Hypothalamus (tissue), 51 donors: ENCODE measurements around the gene RGS7.
"Not testable (repeated sequence)": the region's sequence is repeated elsewhere in the genome, so short reads cannot be mapped to it uniquely, and the experiment has no call there.

Experiments
- DNase-seq, 51 donors: peaks; one replicate each; lab custom pipeline; 2025; lab: John Stamatoyannopoulos, UW

Gene RGS7

GRCh38 chr1:241332987-241333386 is 24.0 kb downstream of the RGS7 start:
- no peak for DNase-seq

- DNase-seq = no peak
Observed at GRCh38 chr1:241332037-241332409, 25.0 kb downstream of the RGS7 start.

- DNase-seq = no peak
Observed at GRCh38 chr1:241331328-241332036, 25.5 kb downstream of the RGS7 start.

- DNase-seq = no peak
Observed at GRCh38 chr1:241330619-241331327, 26.2 kb downstream of the RGS7 start.

- no peak for DNase-seq
Observed at GRCh38 chr1:241325456-241325855, 31.5 kb downstream of the RGS7 start.

DNA sequence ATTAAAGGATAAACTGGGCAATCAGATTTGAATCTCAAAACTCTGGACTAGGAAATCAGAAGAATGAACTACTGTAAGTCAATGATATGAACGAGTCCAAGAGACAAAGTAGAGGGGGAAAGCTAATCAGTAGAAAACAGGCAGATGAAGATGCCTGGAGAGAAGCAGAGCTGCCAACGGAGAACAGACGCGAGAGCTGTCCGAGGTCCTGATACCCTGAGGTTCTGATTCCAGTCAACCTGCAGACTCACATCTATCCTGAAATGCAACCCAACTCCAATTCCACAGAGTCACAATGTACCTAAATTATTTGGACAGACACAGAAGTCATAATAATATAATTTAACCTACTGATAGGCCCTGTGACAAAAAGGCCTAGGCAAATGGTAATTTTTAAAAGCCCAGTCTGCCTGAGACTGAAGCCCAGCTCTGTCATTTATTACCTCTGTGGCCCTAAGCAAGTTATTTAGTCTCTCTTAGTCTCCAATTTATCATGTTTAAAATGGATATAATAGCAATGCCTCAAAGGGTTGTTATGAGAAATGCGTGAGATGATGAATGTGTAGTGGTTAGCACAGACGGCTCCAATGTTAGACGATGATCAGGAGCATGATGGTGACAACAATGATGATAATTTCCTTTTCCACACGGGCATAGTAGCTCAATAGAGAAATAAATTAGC is 33.4 kb downstream of the RGS7 start:
- DNase-seq = no peak

DNA sequence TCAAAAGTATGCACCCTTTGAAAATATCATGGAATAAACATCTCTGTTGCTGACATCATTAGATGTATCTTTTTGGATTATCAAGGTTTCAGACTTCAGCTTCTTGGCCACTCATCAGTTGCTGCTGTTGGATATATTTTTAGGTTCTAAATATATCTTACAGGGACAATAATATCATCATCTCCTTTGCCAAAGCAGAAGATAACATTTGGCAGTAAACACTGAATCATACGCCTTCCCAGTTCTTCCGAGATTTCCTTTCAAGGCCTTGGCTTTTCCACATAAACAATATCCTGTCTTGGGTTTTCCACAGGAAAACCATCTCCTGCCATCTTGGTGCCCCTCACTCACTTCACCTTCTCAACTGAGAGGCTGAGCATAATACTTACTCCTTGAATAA is 39.3 kb downstream of the RGS7 start:
- no peak for DNase-seq

DNA sequence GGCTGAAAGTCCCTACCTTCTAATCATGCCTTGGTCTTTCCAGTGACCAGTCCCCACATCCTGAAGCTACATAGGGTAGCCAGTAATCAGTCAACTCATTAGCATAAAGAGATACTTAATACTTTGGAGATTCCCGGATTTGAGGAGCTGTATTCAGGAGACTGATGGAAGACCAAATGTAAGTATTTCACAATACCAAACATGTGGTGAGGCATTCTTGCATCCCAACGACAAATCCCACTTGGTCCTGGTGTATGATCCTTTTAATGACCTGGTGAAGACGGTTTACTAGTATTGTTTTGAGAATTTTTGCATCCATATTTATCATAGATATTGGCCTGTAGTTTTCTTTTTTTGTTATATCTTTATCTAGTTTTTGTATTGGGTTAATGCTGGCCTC is 40.6 kb downstream of the RGS7 start:
- DNase-seq = no peak

- no peak for DNase-seq
Observed at GRCh38 chr1:241311056-241311746, 45.8 kb downstream of the RGS7 start.

GRCh38 chr1:241310451-241310850 is 46.6 kb downstream of the RGS7 start:
- no peak for DNase-seq

- no peak for DNase-seq
Observed at GRCh38 chr1:241309651-241310050, 47.4 kb downstream of the RGS7 start.

GRCh38 chr1:241308471-241308870 is 48.5 kb downstream of the RGS7 start:
- peak in 9 of 51 donors; percentile 3 to 19 (median 6) for DNase-seq

DNA sequence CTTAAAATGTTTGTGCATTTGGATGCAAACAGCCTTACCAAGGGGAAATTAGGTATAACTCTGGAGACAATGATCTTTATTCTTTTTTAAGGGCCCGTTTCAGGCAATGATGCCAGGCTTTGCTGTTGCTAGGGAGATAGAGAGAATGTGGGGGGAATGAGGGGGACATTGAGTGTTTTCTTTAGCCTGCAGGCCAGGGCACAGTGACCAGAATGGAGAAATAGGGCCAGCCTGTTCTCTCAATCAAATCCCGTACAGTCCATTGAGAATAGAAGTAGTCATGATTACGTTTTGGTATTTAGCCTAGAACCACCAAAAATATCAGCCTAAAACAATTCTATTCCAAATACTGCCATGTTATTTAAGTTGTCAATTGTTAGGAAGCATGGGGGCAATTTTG is 49.0 kb downstream of the RGS7 start:
- peak in 12 of 51 donors; percentile 1 to 23 (median 6) for DNase-seq

DNA sequence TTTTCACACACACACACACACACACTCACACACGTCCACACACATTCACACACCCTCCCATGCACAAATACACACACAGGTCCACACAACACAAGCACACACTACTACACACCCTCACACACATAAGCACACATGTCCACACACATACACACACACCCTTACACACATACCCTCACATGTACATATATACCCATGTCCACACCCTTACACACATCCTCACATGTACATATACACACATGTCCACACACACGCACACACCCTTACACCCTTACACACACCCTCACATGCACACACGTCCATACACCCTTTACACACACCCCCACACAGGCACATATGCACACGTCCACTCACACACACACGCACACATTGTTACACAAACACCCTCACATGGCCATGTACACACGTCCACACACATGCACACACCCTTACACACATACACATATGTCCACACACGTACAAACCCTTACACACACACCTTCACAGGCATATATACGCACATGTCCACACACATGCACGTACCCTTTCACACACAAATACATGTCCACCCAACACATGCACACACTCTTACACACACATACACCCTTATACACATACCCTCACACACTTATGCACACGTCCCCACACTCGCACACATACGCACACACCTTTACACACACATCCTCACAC is 50.7 kb downstream of the RGS7 start:
- DNase-seq = no peak

DNA sequence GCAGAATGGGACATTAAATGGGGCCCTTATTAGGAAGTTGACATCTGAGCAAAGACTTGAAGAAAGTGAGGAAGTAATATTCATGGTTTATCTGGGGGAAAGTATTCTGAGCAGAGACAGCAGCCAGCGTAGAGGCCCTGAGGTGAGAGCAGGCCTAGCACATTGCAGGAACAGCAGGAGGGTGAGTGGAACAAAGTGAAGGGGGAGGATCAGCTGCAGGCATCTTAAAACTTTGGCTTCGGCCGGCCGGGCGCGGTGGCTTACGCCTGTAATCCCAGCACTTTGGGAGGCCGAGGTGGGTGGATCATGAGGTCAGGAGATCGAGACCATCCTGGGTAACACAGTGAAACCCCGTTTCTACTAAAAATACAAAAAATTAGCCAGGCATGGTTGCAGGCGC is 55.0 kb downstream of the RGS7 start:
- DNase-seq = not testable (repeated sequence)

- no peak for DNase-seq
Observed at GRCh38 chr1:241299347-241299746, 57.7 kb downstream of the RGS7 start.

GRCh38 chr1:241292973-241293372 is 64.0 kb downstream of the RGS7 start:
- DNase-seq = no peak

- not testable (repeated sequence) for DNase-seq
Observed at GRCh38 chr1:241291548-241291947, 65.5 kb downstream of the RGS7 start.

- no peak for DNase-seq
Observed at GRCh38 chr1:241286486-241286885, 70.5 kb downstream of the RGS7 start.

DNA sequence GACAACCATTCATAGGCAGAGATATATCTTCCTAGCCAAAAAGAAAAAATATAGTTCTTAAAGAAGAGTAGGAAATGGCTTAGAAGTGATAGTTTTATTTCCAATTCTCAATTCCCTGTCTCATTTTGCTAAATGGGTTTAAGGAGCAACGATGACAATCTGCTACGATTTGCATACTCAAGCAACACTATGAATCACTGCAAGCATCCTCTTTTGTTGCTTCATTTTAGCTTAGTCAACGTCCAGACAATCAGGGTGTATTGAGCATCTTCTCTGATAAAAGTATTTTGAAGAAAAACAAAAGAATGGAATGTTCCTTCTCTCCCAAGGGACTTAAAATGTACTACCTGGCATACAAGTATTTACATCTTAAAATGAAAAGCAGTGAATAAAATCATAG is 80.6 kb downstream of the RGS7 start:
- no peak for DNase-seq

GRCh38 chr1:241275981-241276380 is 81.0 kb downstream of the RGS7 start:
- DNase-seq = no peak
